ENCODE results near the gene SLAMF8. TPM values are rescaled to one million over a fixed set of nuclear protein-coding genes. Genes with fewer than 3 reads are reported as not detected.

Gene SLAMF8
- total and polyA plus RNA-seq, 5 donors from 2014 or later = 0.72 TPM; not detected in 4

GRCh38 chr1:159866905-159867663 is 40.4 kb downstream of the SLAMF8 start:
- Mint-ChIP-seq H3K27me3 (peaks cover 17% of the 10 kb centered on the region), H3K4me3 (no peak overlapping the region), H3K36me3 (peaks cover 3% of the 10 kb centered on the region), H3K4me1 (peaks cover 0 to 10% (median 3%) of the 10 kb centered on the region in 4 donors), H3K27ac (no peak overlapping the region), H3K9me3 (no peaks in the 10 kb centered on the region)
- no peak overlapping the region for H3K4me3 ChIP-seq (ENCODE audit: low read depth, low read length)
- no peaks in the 10 kb centered on the region for H3K36me3 ChIP-seq (ENCODE audit: control insufficient read depth, insufficient read depth, low read length)
- no peak overlapping the region for H3K27ac ChIP-seq (ENCODE audit: insufficient read depth, low read length, poor library complexity, severe bottlenecking)
- DNase-seq (peak in 1 of 3 donors; percentile 15), ATAC-seq (ENCODE audit: low read depth in 2 of 2) (no peak)
- H3K4me1 ChIP-seq (ENCODE audit: control insufficient read depth, insufficient read depth, low read length, poor library complexity, severe bottlenecking) = no peaks in the 10 kb centered on the region
- H3K9me3 ChIP-seq (ENCODE audit: control insufficient read depth in 2 of 2, low read length in 2 of 2) = no peaks in the 10 kb centered on the region
- H3K27me3 ChIP-seq (ENCODE audit: control insufficient read depth, insufficient read depth, low read length) = no peaks in the 10 kb centered on the region

- no peaks in the 10 kb centered on the region for H3K9me3 Mint-ChIP-seq
- H3K27me3 Mint-ChIP-seq = peaks cover 17% of the 10 kb centered on the region
- H3K4me3 Mint-ChIP-seq = no peak overlapping the region
- Histone ChIP-seq H3K36me3 (ENCODE audit: control insufficient read depth, insufficient read depth, low read length) (no peaks in the 10 kb centered on the region), H3K27ac (ENCODE audit: insufficient read depth, low read length, poor library complexity, severe bottlenecking) (no peak overlapping the region), H3K4me1 (ENCODE audit: control insufficient read depth, insufficient read depth, low read length, poor library complexity, severe bottlenecking) (no peaks in the 10 kb centered on the region), H3K4me3 (ENCODE audit: low read depth, low read length) (no peak overlapping the region), H3K9me3 (ENCODE audit: control insufficient read depth in 2 of 2, low read length in 2 of 2) (no peaks in the 10 kb centered on the region), H3K27me3 (ENCODE audit: control insufficient read depth, insufficient read depth, low read length) (no peaks in the 10 kb centered on the region)
- H3K4me1 Mint-ChIP-seq = peaks cover 0 to 10% (median 3%) of the 10 kb centered on the region in 4 donors
- no peak overlapping the region for H3K27ac Mint-ChIP-seq
- ATAC-seq (ENCODE audit: low read depth in 2 of 2) (no peak), DNase-seq (no peak)
- H3K36me3 Mint-ChIP-seq = peaks cover 3% of the 10 kb centered on the region
Observed at GRCh38 chr1:159867664-159868026, 41.0 kb downstream of the SLAMF8 start.

- H3K36me3 Mint-ChIP-seq = peaks cover 3% of the 10 kb centered on the region
- Histone ChIP-seq H3K27me3 (ENCODE audit: control insufficient read depth, insufficient read depth, low read length) (no peaks in the 10 kb centered on the region), H3K4me3 (ENCODE audit: low read depth, low read length) (no peak overlapping the region), H3K4me1 (ENCODE audit: control insufficient read depth, insufficient read depth, low read length, poor library complexity, severe bottlenecking) (no peaks in the 10 kb centered on the region), H3K27ac (ENCODE audit: insufficient read depth, low read length, poor library complexity, severe bottlenecking) (no peak overlapping the region), H3K36me3 (ENCODE audit: control insufficient read depth, insufficient read depth, low read length) (no peaks in the 10 kb centered on the region), H3K9me3 (ENCODE audit: control insufficient read depth in 2 of 2, low read length in 2 of 2) (no peaks in the 10 kb centered on the region)
- H3K4me3 Mint-ChIP-seq = no peak overlapping the region
- DNase-seq = no peak
- no peak overlapping the region for H3K27ac Mint-ChIP-seq
- H3K4me1 Mint-ChIP-seq = peaks cover 0 to 10% (median 3%) of the 10 kb centered on the region in 4 donors
- peaks cover 17% of the 10 kb centered on the region for H3K27me3 Mint-ChIP-seq
- H3K9me3 Mint-ChIP-seq = no peaks in the 10 kb centered on the region
- ATAC-seq (ENCODE audit: low read depth in 2 of 2) = no peak
Observed at GRCh38 chr1:159868766-159869165, 42.1 kb downstream of the SLAMF8 start.

GRCh38 chr1:159869173-159869572 is 42.5 kb downstream of the SLAMF8 start:
- no peak for ATAC-seq (ENCODE audit: low read depth in 2 of 2)
- no peaks in the 10 kb centered on the region for H3K4me1 ChIP-seq (ENCODE audit: control insufficient read depth, insufficient read depth, low read length, poor library complexity, severe bottlenecking)
- H3K4me1 Mint-ChIP-seq = peaks cover 0 to 10% (median 3%) of the 10 kb centered on the region in 4 donors
- no peaks in the 10 kb centered on the region for H3K9me3 Mint-ChIP-seq
- peaks cover 3% of the 10 kb centered on the region for H3K36me3 Mint-ChIP-seq
- peaks cover 17% of the 10 kb centered on the region for H3K27me3 Mint-ChIP-seq
- no peak for DNase-seq
- no peak overlapping the region for H3K27ac Mint-ChIP-seq
- H3K36me3 ChIP-seq (ENCODE audit: control insufficient read depth, insufficient read depth, low read length) = no peaks in the 10 kb centered on the region
- H3K4me3 Mint-ChIP-seq = no peak overlapping the region
- H3K4me3 ChIP-seq (ENCODE audit: low read depth, low read length) = no peak overlapping the region
- H3K27me3 ChIP-seq (ENCODE audit: control insufficient read depth, insufficient read depth, low read length) = no peaks in the 10 kb centered on the region
- no peak overlapping the region for H3K27ac ChIP-seq (ENCODE audit: insufficient read depth, low read length, poor library complexity, severe bottlenecking)
- H3K9me3 ChIP-seq (ENCODE audit: control insufficient read depth in 2 of 2, low read length in 2 of 2) = no peaks in the 10 kb centered on the region

GRCh38 chr1:159869607-159870006 is 42.9 kb downstream of the SLAMF8 start:
- Mint-ChIP-seq H3K4me3 (no peak overlapping the region), H3K27me3 (peaks cover 17% of the 10 kb centered on the region), H3K9me3 (no peaks in the 10 kb centered on the region), H3K27ac (peak overlapping the region in 1 of 3 donors; percentile 15), H3K4me1 (peaks cover 0 to 10% (median 3%) of the 10 kb centered on the region in 4 donors), H3K36me3 (peaks cover 3% of the 10 kb centered on the region)
- Histone ChIP-seq H3K9me3 (ENCODE audit: control insufficient read depth in 2 of 2, low read length in 2 of 2) (no peaks in the 10 kb centered on the region), H3K4me1 (ENCODE audit: control insufficient read depth, insufficient read depth, low read length, poor library complexity, severe bottlenecking) (no peaks in the 10 kb centered on the region), H3K27ac (ENCODE audit: insufficient read depth, low read length, poor library complexity, severe bottlenecking) (no peak overlapping the region), H3K27me3 (ENCODE audit: control insufficient read depth, insufficient read depth, low read length) (no peaks in the 10 kb centered on the region), H3K36me3 (ENCODE audit: control insufficient read depth, insufficient read depth, low read length) (no peaks in the 10 kb centered on the region), H3K4me3 (ENCODE audit: low read depth, low read length) (no peak overlapping the region)
- DNase-seq (no peak), ATAC-seq (ENCODE audit: low read depth in 2 of 2) (no peak)

GRCh38 chr1:159870704-159871103 is 44.0 kb downstream of the SLAMF8 start:
- Mint-ChIP-seq H3K27ac (peak overlapping the region in 1 of 3 donors; percentile 36), H3K36me3 (peaks cover 3% of the 10 kb centered on the region), H3K4me1 (peaks cover 0 to 10% (median 3%) of the 10 kb centered on the region in 4 donors), H3K4me3 (no peak overlapping the region), H3K27me3 (peaks cover 17% of the 10 kb centered on the region), H3K9me3 (peaks cover 0 to 1% (median 0%) of the 10 kb centered on the region in 7 donors)
- DNase-seq = no peak
- Histone ChIP-seq H3K4me1 (ENCODE audit: control insufficient read depth, insufficient read depth, low read length, poor library complexity, severe bottlenecking) (no peaks in the 10 kb centered on the region), H3K36me3 (ENCODE audit: control insufficient read depth, insufficient read depth, low read length) (no peaks in the 10 kb centered on the region), H3K9me3 (ENCODE audit: control insufficient read depth in 2 of 2, low read length in 2 of 2) (no peaks in the 10 kb centered on the region), H3K27me3 (ENCODE audit: control insufficient read depth, insufficient read depth, low read length) (no peaks in the 10 kb centered on the region), H3K27ac (ENCODE audit: insufficient read depth, low read length, poor library complexity, severe bottlenecking) (no peak overlapping the region), H3K4me3 (ENCODE audit: low read depth, low read length) (no peak overlapping the region)
- ATAC-seq (ENCODE audit: low read depth in 2 of 2) = no peak

GRCh38 chr1:159872891-159873290 is 46.2 kb downstream of the SLAMF8 start:
- Histone ChIP-seq H3K9me3 (ENCODE audit: control insufficient read depth in 2 of 2, low read length in 2 of 2) (no peaks in the 10 kb centered on the region), H3K27me3 (ENCODE audit: control insufficient read depth, insufficient read depth, low read length) (no peaks in the 10 kb centered on the region), H3K36me3 (ENCODE audit: control insufficient read depth, insufficient read depth, low read length) (no peaks in the 10 kb centered on the region), H3K27ac (ENCODE audit: insufficient read depth, low read length, poor library complexity, severe bottlenecking) (no peak overlapping the region), H3K4me1 (ENCODE audit: control insufficient read depth, insufficient read depth, low read length, poor library complexity, severe bottlenecking) (no peaks in the 10 kb centered on the region), H3K4me3 (ENCODE audit: low read depth, low read length) (no peak overlapping the region)
- Mint-ChIP-seq H3K4me1 (no peaks in the 10 kb centered on the region), H3K9me3 (peaks cover 0 to 1% (median 0%) of the 10 kb centered on the region in 7 donors), H3K27me3 (peaks cover 17% of the 10 kb centered on the region), H3K4me3 (no peak overlapping the region), H3K36me3 (peaks cover 3% of the 10 kb centered on the region), H3K27ac (no peak overlapping the region)
- DNase-seq (no peak), ATAC-seq (ENCODE audit: low read depth in 2 of 2) (no peak)
